ENCODE results near the gene TMEM121B. TPM values are rescaled to one million over a fixed set of nuclear protein-coding genes. Genes with fewer than 3 reads are reported as not detected.
A peak's percentile ranks its signal among the peaks of the same experiment; 100 is the strongest.

The TMEM121B gene
- total RNA-seq, 1 donor from 2014 or later: 0.10 TPM

- DNase-seq (ENCODE audit: low read depth): no peak
Measured at GRCh38 chr22:17091851-17092250, 29.3 kb downstream of the TMEM121B start.

GRCh38 chr22:17090550-17090949, 30.6 kb downstream of the TMEM121B start:
- no peak for DNase-seq (ENCODE audit: low read depth)

- no peak for DNase-seq (ENCODE audit: low read depth)
Measured at GRCh38 chr22:17087498-17088131, 33.5 kb downstream of the TMEM121B start.

- no peak for DNase-seq (ENCODE audit: low read depth)
Measured at GRCh38 chr22:17086788-17087497, 34.2 kb downstream of the TMEM121B start.

GRCh38 chr22:17086296-17086695, 34.9 kb downstream of the TMEM121B start:
- no peak for DNase-seq (ENCODE audit: low read depth)

GRCh38 chr22:17085277-17086181, 35.6 kb downstream of the TMEM121B start:
- no peak for DNase-seq (ENCODE audit: low read depth)

GRCh38 chr22:17084554-17085276, 36.4 kb downstream of the TMEM121B start, which contains the start of gene IL17RA:
Gene IL17RA, plus strand, starts transcription at chr22:17085000. Its CDS starts 92 bp downstream, at chr22:17085092.
- peak; percentile 65 for DNase-seq (ENCODE audit: low read depth)

- DNase-seq (ENCODE audit: low read depth): no peak
Measured at GRCh38 chr22:17083811-17084441, 37.2 kb downstream of the TMEM121B start.

GRCh38 chr22:17083255-17083654, 37.9 kb downstream of the TMEM121B start:
- DNase-seq (ENCODE audit: low read depth): no peak

- DNase-seq (ENCODE audit: low read depth): no peak
Measured at GRCh38 chr22:17079572-17079971, 41.6 kb downstream of the TMEM121B start.

- peak; percentile 60 for DNase-seq (ENCODE audit: low read depth)
Measured at GRCh38 chr22:17077255-17077654, 43.9 kb downstream of the TMEM121B start.

- peak; percentile 37 for DNase-seq (ENCODE audit: low read depth)
Measured at GRCh38 chr22:17074648-17075002, 46.5 kb downstream of the TMEM121B start.

- no peak for DNase-seq (ENCODE audit: low read depth)
Measured at GRCh38 chr22:17072877-17073276, 48.3 kb downstream of the TMEM121B start.

Other genes with a start within 250 kb of the TMEM121B start
- not detected in 2 replicates for gene GAB4, start 113.1 kb downstream of the TMEM121B start, total RNA-seq
- 5.4 and 17.1 TPM in 2 replicates for gene IL17RA, start 36.4 kb downstream of the TMEM121B start, total RNA-seq
- 25.1 and 38.6 TPM in 2 replicates for gene HDHD5, start 37.9 kb upstream of the TMEM121B start, total RNA-seq
- 1.2 and 53.3 TPM in 2 replicates for gene ADA2, start 98.1 kb upstream of the TMEM121B start, total RNA-seq
- gene CECR2, start 248.1 kb upstream of the TMEM121B start, total RNA-seq: 0.10 and 0.17 TPM in 2 replicates